ENCODE measurements around the gene FHIP1A.

DNA sequence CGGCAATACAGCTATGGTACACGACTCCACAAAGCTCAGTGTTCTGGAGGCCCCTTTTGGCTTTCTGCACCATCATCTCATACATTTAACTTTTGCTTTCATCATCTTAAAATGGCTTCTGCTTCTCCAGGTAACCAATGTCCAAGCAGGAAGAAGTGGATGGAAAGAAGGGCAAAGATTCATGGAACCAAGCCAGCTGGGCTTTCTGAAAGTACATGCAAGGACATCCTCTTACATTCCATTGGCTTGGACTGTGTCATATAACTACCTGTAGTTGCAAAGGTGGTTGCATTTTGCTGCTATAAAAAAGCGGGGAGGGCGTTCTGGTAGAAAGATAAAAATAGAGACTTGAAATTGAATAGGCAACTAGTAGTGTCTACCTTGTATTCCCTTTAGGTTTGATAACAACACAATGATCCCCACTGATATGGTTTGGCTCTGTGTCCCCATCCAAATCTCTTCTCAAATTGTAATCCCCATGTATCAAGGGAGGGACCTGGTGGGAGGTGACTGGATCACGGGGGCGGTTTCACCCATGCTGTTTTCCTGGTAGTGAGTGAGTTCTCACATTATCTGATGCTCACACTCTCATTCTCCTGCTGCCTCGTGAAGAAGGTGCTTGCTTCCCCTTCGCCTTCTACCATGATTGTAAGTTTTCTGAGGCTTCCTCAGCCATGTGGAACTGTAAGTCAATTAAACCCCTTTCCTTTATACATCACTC lies 6.7 kb upstream of the FHIP1A start:
- TF ChIP-seq FOXM1 (IDR thresholded peaks at IDR 0.05; ENCODE audit: low read depth) (no peak), RCOR1 (IDR thresholded peaks at IDR 0.05; ENCODE audit: low read length) (no peak), MXI1 (IDR thresholded peaks at IDR 0.05; ENCODE audit: low read depth, low read length) (no peak), POLR2AphosphoS5 (IDR thresholded peaks at IDR 0.05; ENCODE audit: low read depth, low read length) (no peak), SMC3 (IDR thresholded peaks at IDR 0.05; ENCODE audit: low read depth, low read length) (no peak)
- TF ChIP-seq, protein P1, sequence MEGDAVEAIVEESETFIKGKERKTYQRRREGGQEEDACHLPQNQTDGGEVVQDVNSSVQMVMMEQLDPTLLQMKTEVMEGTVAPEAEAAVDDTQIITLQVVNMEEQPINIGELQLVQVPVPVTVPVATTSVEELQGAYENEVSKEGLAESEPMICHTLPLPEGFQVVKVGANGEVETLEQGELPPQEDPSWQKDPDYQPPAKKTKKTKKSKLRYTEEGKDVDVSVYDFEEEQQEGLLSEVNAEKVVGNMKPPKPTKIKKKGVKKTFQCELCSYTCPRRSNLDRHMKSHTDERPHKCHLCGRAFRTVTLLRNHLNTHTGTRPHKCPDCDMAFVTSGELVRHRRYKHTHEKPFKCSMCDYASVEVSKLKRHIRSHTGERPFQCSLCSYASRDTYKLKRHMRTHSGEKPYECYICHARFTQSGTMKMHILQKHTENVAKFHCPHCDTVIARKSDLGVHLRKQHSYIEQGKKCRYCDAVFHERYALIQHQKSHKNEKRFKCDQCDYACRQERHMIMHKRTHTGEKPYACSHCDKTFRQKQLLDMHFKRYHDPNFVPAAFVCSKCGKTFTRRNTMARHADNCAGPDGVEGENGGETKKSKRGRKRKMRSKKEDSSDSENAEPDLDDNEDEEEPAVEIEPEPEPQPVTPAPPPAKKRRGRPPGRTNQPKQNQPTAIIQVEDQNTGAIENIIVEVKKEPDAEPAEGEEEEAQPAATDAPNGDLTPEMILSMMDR (IDR thresholded peaks at IDR 0.05), result no peak
- TF ChIP-seq, protein P2, sequence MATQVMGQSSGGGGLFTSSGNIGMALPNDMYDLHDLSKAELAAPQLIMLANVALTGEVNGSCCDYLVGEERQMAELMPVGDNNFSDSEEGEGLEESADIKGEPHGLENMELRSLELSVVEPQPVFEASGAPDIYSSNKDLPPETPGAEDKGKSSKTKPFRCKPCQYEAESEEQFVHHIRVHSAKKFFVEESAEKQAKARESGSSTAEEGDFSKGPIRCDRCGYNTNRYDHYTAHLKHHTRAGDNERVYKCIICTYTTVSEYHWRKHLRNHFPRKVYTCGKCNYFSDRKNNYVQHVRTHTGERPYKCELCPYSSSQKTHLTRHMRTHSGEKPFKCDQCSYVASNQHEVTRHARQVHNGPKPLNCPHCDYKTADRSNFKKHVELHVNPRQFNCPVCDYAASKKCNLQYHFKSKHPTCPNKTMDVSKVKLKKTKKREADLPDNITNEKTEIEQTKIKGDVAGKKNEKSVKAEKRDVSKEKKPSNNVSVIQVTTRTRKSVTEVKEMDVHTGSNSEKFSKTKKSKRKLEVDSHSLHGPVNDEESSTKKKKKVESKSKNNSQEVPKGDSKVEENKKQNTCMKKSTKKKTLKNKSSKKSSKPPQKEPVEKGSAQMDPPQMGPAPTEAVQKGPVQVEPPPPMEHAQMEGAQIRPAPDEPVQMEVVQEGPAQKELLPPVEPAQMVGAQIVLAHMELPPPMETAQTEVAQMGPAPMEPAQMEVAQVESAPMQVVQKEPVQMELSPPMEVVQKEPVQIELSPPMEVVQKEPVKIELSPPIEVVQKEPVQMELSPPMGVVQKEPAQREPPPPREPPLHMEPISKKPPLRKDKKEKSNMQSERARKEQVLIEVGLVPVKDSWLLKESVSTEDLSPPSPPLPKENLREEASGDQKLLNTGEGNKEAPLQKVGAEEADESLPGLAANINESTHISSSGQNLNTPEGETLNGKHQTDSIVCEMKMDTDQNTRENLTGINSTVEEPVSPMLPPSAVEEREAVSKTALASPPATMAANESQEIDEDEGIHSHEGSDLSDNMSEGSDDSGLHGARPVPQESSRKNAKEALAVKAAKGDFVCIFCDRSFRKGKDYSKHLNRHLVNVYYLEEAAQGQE (IDR thresholded peaks at IDR 0.05; ENCODE audit: low read depth, low read length), result no peak

All from SK-N-SH (cell line).